ENCODE results near the gene DDI2. TPM values are rescaled to one million over a fixed set of nuclear protein-coding genes. Genes with fewer than 3 reads are reported as not detected.
"Not testable (repeated sequence)": the region's sequence is repeated elsewhere in the genome, so short reads cannot be mapped to it uniquely, and the experiment has no call there.

The DDI2 gene
- polyA plus RNA-seq (ENCODE audit: insufficient read length in 12 of 12), result 10 to 100 TPM in 11 of 12 donors, not detected in 1; 19.6 to 27.3 (median 25.7) TPM
- long read RNA-seq, donor 1, full-length matches to known transcripts, result 6 of 12 reads
- long read RNA-seq, donor 1, partial matches to known transcripts, result 6 of 12 reads
- long read RNA-seq, donor 1, other reads (novel, unspliced or antisense), result 0 of 12 reads
- long read RNA-seq, donor 2, partial matches to known transcripts, result 0 of 8 reads
- long read RNA-seq, donor 2, other reads (novel, unspliced or antisense), result 6 of 8 reads
- long read RNA-seq, donor 3, partial matches to known transcripts, result 9 of 9 reads
- long read RNA-seq, donor 3, other reads (novel, unspliced or antisense), result 0 of 9 reads
- long read RNA-seq, donor 4, result 0 reads
- long read RNA-seq, donor 5, partial matches to known transcripts, result 0 of 7 reads
- long read RNA-seq, donor 5, other reads (novel, unspliced or antisense), result 7 of 7 reads
- long read RNA-seq, donor 6, result 0 reads
- long read RNA-seq, donor 7, result 0 reads
- long read RNA-seq, donor 8, full-length matches to known transcripts, result 2 of 7 reads
- long read RNA-seq, donor 8, partial matches to known transcripts, result 0 of 7 reads
- long read RNA-seq, donor 8, other reads (novel, unspliced or antisense), result 5 of 7 reads
- long read RNA-seq, donor 9, result 0 reads
- long read RNA-seq, donor 10, full-length matches to known transcripts, result 1 of 11 reads
- long read RNA-seq, donor 10, partial matches to known transcripts, result 0 of 11 reads
- long read RNA-seq, donor 10, other reads (novel, unspliced or antisense), result 10 of 11 reads
- long read RNA-seq, donor 11, result 0 reads

GRCh38 chr1:15617173-15618076, at the start of gene DDI2:
Gene DDI2, plus strand, starts transcription at chr1:15617458. Its CDS starts 213 bp downstream, at chr1:15617671.
- peak; percentile 97 for DNase-seq

GRCh38 chr1:15568387-15569073, 48.7 kb upstream of the DDI2 start:
- no peak for DNase-seq

DNA sequence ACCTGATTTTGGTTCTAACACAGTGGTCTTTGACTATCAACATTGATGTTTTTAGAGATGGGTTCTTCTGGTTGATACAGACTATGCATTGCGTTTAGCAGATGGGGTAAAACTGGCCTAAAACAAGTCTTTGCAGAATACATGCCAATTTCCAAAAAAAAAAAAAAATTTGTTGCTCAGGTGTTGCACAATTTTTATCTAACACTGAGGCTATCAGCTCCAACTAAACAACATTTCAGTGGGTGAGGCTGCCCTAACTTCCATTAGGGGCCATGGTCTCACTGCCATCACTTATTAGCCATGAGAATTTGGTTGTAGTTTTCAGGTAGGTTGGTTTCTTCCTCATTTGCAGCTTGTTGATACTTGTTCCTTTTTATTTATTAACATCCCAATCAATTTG, 46.4 kb upstream of the DDI2 start:
- DNase-seq, result no peak

DNA sequence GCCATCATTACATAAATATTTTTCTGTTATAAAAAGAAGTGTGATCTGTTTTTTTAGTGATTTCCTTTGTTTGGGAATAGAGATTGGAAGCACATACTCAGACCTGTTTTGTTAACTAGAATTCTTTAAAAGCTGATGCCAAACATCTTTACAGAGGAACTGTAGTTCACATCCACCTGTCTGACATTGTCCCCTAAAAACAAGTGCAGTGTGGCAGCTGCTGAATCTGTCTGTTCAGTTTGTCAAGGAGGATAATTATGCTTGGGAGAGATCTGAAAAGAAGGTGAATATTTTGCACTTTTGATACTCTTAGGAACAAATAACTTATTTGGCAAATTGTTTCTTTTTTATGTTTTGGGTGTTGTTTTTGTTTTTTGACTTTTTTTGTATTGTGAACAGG, 46.0 kb upstream of the DDI2 start:
- DNase-seq, result no peak

GRCh38 chr1:15573477-15573876, 43.8 kb upstream of the DDI2 start:
- DNase-seq, result no peak

DNA sequence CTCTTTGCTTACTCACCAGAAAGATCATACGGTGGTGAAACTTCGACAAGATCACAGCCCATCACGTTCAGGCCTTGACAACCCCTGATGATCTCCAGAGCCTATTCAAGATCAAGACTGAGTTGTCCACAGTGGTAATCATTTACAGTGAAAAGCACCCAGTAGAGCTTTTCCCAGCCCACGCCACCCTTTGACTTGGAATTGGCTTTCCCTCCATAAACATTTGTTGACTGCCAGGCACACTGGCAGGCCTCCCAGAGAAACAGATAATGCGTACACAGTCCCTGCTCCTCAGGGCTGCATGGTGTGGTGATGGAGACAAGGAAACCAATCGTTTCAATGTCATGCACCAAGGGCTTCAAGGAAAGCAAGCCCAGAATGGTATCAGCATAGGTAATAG, 42.5 kb upstream of the DDI2 start:
- no peak for DNase-seq

DNA sequence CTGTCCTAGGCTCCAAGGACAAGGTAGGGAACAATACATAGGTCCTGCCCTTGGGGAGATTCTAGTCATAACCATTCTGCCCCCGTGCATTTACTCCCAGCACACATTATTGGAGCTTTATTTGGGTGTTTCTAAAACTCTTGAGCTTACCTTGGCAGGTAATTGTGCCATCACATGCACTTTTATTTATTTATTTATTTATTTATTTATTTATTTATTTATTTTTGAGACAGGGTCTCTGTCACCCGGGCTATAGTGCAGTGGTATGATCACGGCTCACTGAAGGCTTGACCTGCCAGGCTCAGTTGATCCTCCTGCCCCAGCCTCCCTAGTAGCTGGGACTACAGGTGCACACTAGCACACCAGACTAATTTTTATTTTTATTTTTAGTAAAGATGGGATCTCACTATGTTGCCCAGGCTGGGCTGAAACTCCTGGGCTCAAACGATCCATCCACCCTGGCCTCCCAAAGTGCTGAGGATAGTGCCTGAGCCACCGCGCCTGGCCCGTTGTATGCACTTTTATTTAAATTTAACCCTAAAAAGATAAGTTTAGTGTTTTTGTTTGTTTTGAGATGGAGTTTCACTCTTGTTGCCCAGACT, 41.6 kb upstream of the DDI2 start:
- DNase-seq, result no peak

GRCh38 chr1:15577691-15578090, 39.6 kb upstream of the DDI2 start:
- DNase-seq, result no peak

DNA sequence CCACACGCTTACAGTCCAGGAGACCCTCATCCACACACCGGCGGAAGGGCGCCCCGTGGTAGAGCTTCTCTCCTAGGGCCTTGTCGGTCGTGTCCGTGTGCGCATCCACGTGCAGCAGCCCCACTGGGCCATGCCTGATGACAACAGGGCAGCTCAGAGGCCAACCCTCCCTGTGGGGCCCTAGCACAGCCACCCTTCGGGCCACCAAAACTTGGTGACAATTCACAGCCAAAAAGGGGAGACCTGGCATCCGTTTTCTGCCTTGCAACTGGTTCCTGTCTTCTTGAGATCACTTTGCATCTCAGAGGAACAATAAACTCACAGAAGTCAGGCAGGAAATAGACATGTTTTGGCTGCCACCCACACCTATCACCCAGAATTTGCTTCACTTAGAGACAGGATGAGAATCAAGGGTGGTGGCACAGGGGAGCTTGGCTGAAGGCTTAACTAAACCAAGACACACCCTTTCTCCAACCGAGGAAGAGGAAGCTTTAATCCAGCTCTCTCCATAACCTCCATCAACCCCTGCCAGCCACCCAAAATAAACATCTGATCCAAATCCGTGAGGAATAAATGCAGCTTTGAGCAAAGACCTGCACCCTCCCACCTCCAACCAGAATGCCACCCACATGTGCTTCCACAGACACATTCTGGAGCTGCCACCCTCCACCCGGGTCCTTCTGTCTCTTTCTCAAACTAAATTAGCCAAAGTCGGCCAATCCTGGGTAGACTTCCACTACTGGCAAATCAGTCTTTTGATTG, 38.2 kb upstream of the DDI2 start:
- DNase-seq, result no peak

GRCh38 chr1:15579683-15580047, 37.6 kb upstream of the DDI2 start:
- DNase-seq, result peak; percentile 15

DNA sequence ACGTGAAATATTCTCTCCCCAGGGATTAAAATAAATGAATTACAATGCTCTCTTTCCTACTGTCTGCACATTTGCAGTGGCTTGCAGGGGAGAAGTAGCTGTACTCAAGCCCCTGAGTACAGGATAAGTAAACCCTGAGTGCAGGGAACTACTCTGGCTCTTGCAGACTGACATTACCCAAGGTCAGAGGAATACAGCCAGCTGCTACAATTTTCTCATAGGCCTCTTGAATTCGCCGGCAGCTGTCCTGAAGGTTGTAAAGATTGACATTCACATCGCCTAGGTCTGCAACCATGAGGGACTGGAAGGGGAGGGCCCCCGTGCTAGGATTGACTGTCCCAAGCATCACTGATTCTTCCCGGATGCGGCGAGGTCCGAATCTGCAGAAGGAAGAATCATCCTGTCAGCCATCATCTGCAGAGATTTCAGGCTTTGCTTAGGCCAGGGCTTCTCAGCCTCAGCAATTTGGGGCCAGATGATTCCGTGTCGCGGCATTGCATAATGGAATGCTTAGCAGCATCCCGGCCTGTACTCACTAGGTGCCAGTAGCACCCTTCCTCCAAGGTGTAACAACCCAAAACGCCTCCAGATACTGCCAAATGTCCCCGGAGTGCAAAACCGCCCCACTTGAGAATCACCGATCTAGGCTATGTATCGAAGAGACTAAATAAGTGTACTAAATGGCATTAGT, 34.1 kb upstream of the DDI2 start:
- DNase-seq, result no peak

GRCh38 chr1:15584489-15585363, 32.5 kb upstream of the DDI2 start, which contains the start of gene AGMAT:
Gene AGMAT, minus strand, starts transcription at chr1:15585051. Its CDS starts 84 bp downstream, at chr1:15584967.
- no peak for DNase-seq

GRCh38 chr1:15592285-15592684, 25.0 kb upstream of the DDI2 start:
- no peak for DNase-seq

GRCh38 chr1:15595809-15596617, 21.2 kb upstream of the DDI2 start:
- no peak for DNase-seq

GRCh38 chr1:15598436-15598835, 18.8 kb upstream of the DDI2 start:
- no peak for DNase-seq

DNA sequence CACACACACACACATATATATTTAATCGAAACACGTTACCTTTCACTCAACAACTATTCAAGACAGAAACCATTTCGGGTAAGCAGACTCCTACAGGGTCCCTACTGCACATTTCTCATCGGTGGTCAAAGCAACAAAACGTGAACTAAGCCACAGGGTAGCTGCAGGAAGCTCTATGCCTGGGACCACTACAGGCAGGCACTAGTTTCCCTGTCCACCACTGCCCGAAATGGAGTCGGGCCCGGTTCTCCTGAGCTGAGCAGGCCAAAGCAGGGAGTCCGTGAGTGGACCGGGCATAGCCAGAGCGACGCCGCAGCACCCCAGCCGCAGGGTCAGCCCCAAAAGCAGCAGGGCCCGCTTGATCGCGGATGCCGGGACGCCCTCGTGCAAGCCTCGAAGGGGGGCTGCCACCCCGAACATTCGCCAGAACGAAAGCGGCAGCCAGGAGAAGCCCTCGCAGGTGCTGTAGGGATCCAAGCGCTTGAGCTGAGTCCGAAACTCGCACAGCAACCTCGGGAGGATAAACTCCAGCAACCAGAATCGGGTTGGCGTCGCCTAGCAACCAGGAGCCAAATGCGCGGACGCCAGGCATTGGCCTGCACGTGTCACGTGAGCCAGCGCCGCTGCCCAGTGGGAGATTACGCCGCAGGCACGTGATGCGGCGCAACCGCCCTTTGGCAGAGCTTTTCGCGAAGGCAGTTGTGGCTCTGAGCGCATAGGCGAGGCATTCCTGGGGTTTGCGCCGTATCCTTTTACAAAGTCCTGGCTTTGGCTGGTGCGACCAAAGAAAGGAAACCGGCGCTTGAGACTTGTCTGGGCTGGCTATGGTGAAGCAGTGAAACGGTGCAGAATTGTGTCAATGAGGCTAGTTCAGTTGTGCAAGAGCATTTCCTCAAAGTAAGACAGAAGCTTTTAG, 13.9 kb upstream of the DDI2 start:
- peak; percentile 99 for DNase-seq

GRCh38 chr1:15603966-15604282, 13.3 kb upstream of the DDI2 start:
- DNase-seq, result not testable (repeated sequence)

All from muscle of arm (tissue), 14 donors.